Measurements from ENCODE around the gene SMPD2.

- TF ChIP-seq, protein P1, sequence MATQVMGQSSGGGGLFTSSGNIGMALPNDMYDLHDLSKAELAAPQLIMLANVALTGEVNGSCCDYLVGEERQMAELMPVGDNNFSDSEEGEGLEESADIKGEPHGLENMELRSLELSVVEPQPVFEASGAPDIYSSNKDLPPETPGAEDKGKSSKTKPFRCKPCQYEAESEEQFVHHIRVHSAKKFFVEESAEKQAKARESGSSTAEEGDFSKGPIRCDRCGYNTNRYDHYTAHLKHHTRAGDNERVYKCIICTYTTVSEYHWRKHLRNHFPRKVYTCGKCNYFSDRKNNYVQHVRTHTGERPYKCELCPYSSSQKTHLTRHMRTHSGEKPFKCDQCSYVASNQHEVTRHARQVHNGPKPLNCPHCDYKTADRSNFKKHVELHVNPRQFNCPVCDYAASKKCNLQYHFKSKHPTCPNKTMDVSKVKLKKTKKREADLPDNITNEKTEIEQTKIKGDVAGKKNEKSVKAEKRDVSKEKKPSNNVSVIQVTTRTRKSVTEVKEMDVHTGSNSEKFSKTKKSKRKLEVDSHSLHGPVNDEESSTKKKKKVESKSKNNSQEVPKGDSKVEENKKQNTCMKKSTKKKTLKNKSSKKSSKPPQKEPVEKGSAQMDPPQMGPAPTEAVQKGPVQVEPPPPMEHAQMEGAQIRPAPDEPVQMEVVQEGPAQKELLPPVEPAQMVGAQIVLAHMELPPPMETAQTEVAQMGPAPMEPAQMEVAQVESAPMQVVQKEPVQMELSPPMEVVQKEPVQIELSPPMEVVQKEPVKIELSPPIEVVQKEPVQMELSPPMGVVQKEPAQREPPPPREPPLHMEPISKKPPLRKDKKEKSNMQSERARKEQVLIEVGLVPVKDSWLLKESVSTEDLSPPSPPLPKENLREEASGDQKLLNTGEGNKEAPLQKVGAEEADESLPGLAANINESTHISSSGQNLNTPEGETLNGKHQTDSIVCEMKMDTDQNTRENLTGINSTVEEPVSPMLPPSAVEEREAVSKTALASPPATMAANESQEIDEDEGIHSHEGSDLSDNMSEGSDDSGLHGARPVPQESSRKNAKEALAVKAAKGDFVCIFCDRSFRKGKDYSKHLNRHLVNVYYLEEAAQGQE (IDR thresholded peaks at IDR 0.05; ENCODE audit: borderline replicate concordance) = no peak
- TF ChIP-seq, protein P1 (CRISPR knock-in tag; IDR thresholded peaks at IDR 0.05; ENCODE audit: low read depth) = no peak
- TF ChIP-seq POLR2AphosphoS5 (IDR thresholded peaks at IDR 0.05; ENCODE audit: control insufficient read depth, insufficient read depth, low read depth, low read length) (no peak), TEAD4 (IDR thresholded peaks at IDR 0.05; ENCODE audit: low read length) (no peak), TEAD4 (CRISPR knock-in tag; IDR thresholded peaks at IDR 0.05; ENCODE audit: borderline replicate concordance) (no peak), ZKSCAN8 (CRISPR knock-in tag; IDR thresholded peaks at IDR 0.05) (no peak), CHD2 (IDR thresholded peaks at IDR 0.05; ENCODE audit: low read depth, low read length) (no peak), ESRRA (IDR thresholded peaks at IDR 0.05; ENCODE audit: borderline replicate concordance, low read depth) (no peak), ADNP (tag; IDR thresholded peaks at IDR 0.05) (no peak), STAG1 (CRISPR knock-in tag; IDR thresholded peaks at IDR 0.05; ENCODE audit: borderline replicate concordance) (no peak)
- TF ChIP-seq, protein P2, sequence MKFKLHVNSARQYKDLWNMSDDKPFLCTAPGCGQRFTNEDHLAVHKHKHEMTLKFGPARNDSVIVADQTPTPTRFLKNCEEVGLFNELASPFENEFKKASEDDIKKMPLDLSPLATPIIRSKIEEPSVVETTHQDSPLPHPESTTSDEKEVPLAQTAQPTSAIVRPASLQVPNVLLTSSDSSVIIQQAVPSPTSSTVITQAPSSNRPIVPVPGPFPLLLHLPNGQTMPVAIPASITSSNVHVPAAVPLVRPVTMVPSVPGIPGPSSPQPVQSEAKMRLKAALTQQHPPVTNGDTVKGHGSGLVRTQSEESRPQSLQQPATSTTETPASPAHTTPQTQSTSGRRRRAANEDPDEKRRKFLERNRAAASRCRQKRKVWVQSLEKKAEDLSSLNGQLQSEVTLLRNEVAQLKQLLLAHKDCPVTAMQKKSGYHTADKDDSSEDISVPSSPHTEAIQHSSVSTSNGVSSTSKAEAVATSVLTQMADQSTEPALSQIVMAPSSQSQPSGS (CRISPR knock-in tag; IDR thresholded peaks at IDR 0.05) = no peak
Observed at GRCh38 chr6:109484122-109484521, 43.6 kb downstream of the SMPD2 start.
